Measurements from ENCODE around the gene MICAL2.

Gene MICAL2

DNA sequence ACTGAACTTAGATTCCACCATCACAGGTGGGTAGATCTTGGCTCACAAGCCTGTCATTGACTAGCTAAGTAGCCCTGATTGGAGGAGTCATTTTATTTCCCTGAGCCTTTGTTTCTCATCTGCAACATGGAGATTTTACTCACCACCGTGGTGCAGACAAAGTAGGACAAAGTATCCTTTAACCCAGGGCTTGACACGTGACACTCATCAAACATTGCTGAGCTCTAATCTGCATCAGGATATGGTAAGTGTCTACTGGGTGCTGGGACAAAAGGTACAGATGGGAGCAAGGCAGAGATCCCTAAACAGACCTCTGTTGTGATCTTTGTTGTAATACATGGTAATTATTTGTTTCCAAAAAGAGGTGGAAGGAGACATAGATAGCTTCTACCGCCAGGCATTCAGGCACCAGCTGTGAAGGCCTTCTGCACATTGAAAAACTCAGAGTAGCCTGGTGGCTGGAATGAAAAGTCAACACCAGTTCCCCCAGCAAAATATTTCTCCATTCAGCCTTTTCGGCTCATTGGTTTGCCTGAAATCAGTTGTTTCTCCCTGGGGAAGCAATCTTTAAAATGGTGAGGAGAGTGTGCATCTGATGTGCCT is 18.3 kb upstream of the MICAL2 start:
- no peak for ATAC-seq
- TF ChIP-seq ESRRG (CRISPR knock-in tag; IDR thresholded peaks at IDR 0.05) = no peak
- TF ChIP-seq, protein P1, sequence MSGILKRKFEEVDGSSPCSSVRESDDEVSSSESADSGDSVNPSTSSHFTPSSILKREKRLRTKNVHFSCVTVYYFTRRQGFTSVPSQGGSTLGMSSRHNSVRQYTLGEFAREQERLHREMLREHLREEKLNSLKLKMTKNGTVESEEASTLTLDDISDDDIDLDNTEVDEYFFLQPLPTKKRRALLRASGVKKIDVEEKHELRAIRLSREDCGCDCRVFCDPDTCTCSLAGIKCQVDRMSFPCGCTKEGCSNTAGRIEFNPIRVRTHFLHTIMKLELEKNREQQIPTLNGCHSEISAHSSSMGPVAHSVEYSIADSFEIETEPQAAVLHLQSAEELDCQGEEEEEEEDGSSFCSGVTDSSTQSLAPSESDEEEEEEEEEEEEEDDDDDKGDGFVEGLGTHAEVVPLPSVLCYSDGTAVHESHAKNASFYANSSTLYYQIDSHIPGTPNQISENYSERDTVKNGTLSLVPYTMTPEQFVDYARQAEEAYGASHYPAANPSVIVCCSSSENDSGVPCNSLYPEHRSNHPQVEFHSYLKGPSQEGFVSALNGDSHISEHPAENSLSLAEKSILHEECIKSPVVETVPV (CRISPR knock-in tag; IDR thresholded peaks at IDR 0.05) = no peak
- no peak for TF ChIP-seq TOX (CRISPR knock-in tag; IDR thresholded peaks at IDR 0.05; ENCODE audit: borderline replicate concordance)
- TF ChIP-seq ARNTL (CRISPR knock-in tag; IDR thresholded peaks at IDR 0.05; ENCODE audit: borderline replicate concordance, low read depth) = no peak
- TF ChIP-seq BACH2 (CRISPR knock-in tag; IDR thresholded peaks at IDR 0.05; ENCODE audit: borderline replicate concordance) = no peak
- TF ChIP-seq, protein P2, sequence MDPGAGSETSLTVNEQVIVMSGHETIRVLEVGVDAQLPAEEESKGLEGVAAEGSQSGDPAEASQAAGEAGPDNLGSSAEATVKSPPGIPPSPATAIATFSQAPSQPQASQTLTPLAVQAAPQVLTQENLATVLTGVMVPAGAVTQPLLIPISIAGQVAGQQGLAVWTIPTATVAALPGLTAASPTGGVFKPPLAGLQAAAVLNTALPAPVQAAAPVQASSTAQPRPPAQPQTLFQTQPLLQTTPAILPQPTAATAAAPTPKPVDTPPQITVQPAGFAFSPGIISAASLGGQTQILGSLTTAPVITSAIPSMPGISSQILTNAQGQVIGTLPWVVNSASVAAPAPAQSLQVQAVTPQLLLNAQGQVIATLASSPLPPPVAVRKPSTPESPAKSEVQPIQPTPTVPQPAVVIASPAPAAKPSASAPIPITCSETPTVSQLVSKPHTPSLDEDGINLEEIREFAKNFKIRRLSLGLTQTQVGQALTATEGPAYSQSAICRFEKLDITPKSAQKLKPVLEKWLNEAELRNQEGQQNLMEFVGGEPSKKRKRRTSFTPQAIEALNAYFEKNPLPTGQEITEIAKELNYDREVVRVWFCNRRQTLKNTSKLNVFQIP (CRISPR knock-in tag; IDR thresholded peaks at IDR 0.05; ENCODE audit: borderline replicate concordance, low read depth) = no peak

DNA sequence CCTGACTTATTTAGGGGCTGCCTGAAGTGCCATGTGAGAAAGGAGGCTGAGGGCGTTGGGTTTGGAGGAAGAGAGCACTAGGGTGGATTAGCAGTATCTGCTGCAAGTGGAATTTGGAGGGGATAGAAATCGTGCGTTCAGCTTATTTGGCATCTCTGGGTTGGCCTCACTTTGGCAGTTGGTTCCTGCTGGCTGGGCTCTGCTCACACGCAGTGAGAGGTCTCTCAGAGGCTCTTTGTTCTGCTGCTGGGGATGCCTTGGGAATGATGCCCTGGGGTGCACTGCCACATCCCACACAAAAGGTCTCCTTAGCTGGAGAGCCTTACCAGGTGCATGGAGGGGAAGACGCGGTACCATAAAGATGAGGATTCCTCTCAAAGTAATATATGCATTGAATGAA is 17.7 kb upstream of the MICAL2 start:
- TF ChIP-seq, protein P3, sequence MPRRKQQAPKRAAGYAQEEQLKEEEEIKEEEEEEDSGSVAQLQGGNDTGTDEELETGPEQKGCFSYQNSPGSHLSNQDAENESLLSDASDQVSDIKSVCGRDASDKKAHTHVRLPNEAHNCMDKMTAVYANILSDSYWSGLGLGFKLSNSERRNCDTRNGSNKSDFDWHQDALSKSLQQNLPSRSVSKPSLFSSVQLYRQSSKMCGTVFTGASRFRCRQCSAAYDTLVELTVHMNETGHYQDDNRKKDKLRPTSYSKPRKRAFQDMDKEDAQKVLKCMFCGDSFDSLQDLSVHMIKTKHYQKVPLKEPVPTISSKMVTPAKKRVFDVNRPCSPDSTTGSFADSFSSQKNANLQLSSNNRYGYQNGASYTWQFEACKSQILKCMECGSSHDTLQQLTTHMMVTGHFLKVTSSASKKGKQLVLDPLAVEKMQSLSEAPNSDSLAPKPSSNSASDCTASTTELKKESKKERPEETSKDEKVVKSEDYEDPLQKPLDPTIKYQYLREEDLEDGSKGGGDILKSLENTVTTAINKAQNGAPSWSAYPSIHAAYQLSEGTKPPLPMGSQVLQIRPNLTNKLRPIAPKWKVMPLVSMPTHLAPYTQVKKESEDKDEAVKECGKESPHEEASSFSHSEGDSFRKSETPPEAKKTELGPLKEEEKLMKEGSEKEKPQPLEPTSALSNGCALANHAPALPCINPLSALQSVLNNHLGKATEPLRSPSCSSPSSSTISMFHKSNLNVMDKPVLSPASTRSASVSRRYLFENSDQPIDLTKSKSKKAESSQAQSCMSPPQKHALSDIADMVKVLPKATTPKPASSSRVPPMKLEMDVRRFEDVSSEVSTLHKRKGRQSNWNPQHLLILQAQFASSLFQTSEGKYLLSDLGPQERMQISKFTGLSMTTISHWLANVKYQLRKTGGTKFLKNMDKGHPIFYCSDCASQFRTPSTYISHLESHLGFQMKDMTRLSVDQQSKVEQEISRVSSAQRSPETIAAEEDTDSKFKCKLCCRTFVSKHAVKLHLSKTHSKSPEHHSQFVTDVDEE (CRISPR knock-in tag; IDR thresholded peaks at IDR 0.05) = no peak
- TF ChIP-seq ZNF8 (CRISPR knock-in tag; IDR thresholded peaks at IDR 0.05) (no peak), CSDC2 (CRISPR knock-in tag; IDR thresholded peaks at IDR 0.05) (no peak), ZNF70 (CRISPR knock-in tag; IDR thresholded peaks at IDR 0.05) (no peak)
- TF ChIP-seq, protein P4, sequence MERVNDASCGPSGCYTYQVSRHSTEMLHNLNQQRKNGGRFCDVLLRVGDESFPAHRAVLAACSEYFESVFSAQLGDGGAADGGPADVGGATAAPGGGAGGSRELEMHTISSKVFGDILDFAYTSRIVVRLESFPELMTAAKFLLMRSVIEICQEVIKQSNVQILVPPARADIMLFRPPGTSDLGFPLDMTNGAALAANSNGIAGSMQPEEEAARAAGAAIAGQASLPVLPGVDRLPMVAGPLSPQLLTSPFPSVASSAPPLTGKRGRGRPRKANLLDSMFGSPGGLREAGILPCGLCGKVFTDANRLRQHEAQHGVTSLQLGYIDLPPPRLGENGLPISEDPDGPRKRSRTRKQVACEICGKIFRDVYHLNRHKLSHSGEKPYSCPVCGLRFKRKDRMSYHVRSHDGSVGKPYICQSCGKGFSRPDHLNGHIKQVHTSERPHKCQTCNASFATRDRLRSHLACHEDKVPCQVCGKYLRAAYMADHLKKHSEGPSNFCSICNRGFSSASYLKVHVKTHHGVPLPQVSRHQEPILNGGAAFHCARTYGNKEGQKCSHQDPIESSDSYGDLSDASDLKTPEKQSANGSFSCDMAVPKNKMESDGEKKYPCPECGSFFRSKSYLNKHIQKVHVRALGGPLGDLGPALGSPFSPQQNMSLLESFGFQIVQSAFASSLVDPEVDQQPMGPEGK (CRISPR knock-in tag; IDR thresholded peaks at IDR 0.05; ENCODE audit: borderline replicate concordance) = no peak
- ATAC-seq = no peak

DNA sequence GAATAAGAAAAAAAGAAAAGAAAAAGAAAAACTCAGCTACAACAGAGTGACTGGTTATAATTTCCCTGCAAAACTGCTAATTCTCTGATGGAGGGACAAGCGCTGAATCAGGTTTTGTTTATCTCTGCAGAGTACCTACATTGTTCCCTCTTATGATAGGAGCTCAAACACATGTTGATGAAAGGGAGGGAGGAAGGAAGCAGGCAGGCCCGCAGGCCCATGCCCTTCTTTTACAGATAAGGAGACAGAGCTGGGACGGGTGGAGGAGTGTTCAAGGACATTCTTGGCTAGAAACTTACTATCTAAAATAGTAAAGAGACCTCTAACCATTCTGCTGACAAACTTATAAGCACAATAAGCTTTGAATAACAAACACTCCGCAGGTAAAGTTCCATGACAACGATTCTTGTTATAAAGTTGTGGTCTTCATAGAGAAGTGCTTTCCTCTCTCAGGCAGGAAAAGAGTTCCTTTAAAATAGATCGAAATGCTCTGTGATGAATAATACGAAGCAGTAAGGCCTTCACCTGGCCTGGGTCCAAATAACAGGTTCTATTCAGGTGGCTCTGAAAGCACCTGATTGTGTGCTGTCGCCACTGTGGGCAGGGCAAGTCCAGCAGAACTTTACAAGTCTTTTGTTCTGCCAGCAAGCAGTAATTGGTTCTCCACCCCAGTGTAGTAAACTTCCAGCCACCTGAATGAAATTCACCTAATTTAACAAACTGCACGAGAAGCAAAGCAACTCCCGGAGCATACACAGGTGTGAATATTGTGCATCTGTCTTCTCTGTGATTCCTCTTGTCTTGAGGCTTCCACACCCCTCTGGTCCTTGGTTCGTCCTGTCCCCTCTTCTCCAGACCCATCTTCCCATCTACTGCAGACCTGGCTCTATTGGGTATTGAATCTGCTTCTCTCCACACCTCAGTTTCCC is 15.3 kb upstream of the MICAL2 start:
- no peak for ATAC-seq
- no peak for TF ChIP-seq ZFP30 (CRISPR knock-in tag; IDR thresholded peaks at IDR 0.05)
- TF ChIP-seq OSR1 (CRISPR knock-in tag; IDR thresholded peaks at IDR 0.05) = no peak
- no peak for TF ChIP-seq CSDC2 (CRISPR knock-in tag; IDR thresholded peaks at IDR 0.05)
- TF ChIP-seq, protein P3 (CRISPR knock-in tag; IDR thresholded peaks at IDR 0.05) = no peak
- TF ChIP-seq, protein P5, sequence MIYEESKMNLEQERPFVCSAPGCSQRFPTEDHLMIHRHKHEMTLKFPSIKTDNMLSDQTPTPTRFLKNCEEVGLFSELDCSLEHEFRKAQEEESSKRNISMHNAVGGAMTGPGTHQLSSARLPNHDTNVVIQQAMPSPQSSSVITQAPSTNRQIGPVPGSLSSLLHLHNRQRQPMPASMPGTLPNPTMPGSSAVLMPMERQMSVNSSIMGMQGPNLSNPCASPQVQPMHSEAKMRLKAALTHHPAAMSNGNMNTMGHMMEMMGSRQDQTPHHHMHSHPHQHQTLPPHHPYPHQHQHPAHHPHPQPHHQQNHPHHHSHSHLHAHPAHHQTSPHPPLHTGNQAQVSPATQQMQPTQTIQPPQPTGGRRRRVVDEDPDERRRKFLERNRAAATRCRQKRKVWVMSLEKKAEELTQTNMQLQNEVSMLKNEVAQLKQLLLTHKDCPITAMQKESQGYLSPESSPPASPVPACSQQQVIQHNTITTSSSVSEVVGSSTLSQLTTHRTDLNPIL (CRISPR knock-in tag; IDR thresholded peaks at IDR 0.05; ENCODE audit: low read depth) = no peak
- TF ChIP-seq ARNTL (CRISPR knock-in tag; IDR thresholded peaks at IDR 0.05; ENCODE audit: borderline replicate concordance, low read depth) = no peak
- TF ChIP-seq PPARA (CRISPR knock-in tag; IDR thresholded peaks at IDR 0.05; ENCODE audit: borderline replicate concordance) = no peak
- TF ChIP-seq, protein P4 (CRISPR knock-in tag; IDR thresholded peaks at IDR 0.05; ENCODE audit: borderline replicate concordance) = no peak
- TF ChIP-seq TCF4 (CRISPR knock-in tag; IDR thresholded peaks at IDR 0.05; ENCODE audit: borderline replicate concordance) = no peak
- TF ChIP-seq, protein P2 (CRISPR knock-in tag; IDR thresholded peaks at IDR 0.05; ENCODE audit: borderline replicate concordance, low read depth) = no peak
- no peak for TF ChIP-seq ZNF8 (CRISPR knock-in tag; IDR thresholded peaks at IDR 0.05)
- no peak for TF ChIP-seq ZNF70 (CRISPR knock-in tag; IDR thresholded peaks at IDR 0.05)
